RWPE1 (cell line): ENCODE results near the gene TNXB.

Experiments used
- CTCF ChIA-PET: fragments of 350-600 bp; sonication (Branson Sonifier 250); formaldehyde crosslinking; extraction: SDS; loops from one replicate; lab custom pipeline; 2021; lab: Yijun Ruan, JAX
- POLR2A ChIA-PET: fragments of 400-600 bp; formaldehyde crosslinking; extraction: SDS; loops from one replicate; lab custom pipeline; 2020; ENCODE audit warnings: antibody characterized with exemption; ENCODE audit not compliant: low non-redundant PET; lab: Yijun Ruan, JAX
- DNase-seq: peaks from one replicate; pipeline ENCODE4 v3.0.0; 2012; ENCODE audit warnings: low spot score
- H3K27ac ChIP-seq: fragments of 450-650 bp; 2 replicates; pipeline ENCODE4 v1.5.1; 2017
- TF ChIP-seq, protein P1 (sequence below): fragments of 450-650 bp; conservative IDR thresholded peaks from 2 replicates; pipeline ENCODE4 v1.5.1; 2017; ENCODE audit warnings: low read depth, mild to moderate bottlenecking

Gene TNXB, protein sequence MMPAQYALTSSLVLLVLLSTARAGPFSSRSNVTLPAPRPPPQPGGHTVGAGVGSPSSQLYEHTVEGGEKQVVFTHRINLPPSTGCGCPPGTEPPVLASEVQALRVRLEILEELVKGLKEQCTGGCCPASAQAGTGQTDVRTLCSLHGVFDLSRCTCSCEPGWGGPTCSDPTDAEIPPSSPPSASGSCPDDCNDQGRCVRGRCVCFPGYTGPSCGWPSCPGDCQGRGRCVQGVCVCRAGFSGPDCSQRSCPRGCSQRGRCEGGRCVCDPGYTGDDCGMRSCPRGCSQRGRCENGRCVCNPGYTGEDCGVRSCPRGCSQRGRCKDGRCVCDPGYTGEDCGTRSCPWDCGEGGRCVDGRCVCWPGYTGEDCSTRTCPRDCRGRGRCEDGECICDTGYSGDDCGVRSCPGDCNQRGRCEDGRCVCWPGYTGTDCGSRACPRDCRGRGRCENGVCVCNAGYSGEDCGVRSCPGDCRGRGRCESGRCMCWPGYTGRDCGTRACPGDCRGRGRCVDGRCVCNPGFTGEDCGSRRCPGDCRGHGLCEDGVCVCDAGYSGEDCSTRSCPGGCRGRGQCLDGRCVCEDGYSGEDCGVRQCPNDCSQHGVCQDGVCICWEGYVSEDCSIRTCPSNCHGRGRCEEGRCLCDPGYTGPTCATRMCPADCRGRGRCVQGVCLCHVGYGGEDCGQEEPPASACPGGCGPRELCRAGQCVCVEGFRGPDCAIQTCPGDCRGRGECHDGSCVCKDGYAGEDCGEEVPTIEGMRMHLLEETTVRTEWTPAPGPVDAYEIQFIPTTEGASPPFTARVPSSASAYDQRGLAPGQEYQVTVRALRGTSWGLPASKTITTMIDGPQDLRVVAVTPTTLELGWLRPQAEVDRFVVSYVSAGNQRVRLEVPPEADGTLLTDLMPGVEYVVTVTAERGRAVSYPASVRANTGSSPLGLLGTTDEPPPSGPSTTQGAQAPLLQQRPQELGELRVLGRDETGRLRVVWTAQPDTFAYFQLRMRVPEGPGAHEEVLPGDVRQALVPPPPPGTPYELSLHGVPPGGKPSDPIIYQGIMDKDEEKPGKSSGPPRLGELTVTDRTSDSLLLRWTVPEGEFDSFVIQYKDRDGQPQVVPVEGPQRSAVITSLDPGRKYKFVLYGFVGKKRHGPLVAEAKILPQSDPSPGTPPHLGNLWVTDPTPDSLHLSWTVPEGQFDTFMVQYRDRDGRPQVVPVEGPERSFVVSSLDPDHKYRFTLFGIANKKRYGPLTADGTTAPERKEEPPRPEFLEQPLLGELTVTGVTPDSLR (N-terminal part only)

DNA sequence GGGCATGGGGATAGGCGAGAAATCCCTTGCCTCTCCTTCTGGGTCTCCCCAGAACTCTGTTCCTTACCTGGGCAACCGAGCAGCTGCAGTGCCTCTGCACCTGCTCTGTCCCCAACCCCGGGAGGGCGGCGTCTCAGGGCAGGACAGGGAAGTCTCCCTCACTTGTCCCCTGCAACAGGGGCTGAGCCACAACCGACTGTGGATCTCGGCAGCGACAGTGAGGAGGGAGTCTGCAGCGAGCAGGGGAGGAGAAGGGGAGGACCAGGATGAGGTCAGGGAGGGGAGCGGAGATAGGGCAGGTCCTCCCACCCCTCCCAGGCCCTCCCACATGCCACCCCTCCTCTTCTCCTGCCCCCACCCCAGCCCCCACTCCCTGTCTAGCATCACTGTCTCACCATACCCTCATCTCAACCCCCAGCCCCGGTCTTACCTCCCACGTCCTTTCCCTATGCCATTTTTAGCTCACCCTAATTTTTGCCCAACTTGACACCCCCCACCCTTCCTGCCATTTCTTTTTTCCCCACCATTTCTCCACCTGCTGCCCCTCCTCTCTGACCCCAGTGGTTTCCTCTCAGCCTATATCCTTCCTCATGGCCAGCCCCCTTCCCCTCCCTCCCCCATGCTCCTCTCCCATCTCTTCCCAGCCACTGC lies at the start of gene TNXB:
Gene TNXB (minus strand): TSS at position 225 of the 651 bp plus-strand sequence. CDS start 11,140 bp downstream, outside the sequence.
- ChIA-PET CTCF (interaction anchor here (1.5 to 1.8 kb wide), 2 partner anchors 10 to 21 kb away, joined by 3 to 7 read pairs; no protein-coding TSS in a partner anchor), POLR2A (no interaction called here)
- TF ChIP-seq, protein P1, sequence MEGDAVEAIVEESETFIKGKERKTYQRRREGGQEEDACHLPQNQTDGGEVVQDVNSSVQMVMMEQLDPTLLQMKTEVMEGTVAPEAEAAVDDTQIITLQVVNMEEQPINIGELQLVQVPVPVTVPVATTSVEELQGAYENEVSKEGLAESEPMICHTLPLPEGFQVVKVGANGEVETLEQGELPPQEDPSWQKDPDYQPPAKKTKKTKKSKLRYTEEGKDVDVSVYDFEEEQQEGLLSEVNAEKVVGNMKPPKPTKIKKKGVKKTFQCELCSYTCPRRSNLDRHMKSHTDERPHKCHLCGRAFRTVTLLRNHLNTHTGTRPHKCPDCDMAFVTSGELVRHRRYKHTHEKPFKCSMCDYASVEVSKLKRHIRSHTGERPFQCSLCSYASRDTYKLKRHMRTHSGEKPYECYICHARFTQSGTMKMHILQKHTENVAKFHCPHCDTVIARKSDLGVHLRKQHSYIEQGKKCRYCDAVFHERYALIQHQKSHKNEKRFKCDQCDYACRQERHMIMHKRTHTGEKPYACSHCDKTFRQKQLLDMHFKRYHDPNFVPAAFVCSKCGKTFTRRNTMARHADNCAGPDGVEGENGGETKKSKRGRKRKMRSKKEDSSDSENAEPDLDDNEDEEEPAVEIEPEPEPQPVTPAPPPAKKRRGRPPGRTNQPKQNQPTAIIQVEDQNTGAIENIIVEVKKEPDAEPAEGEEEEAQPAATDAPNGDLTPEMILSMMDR = no peak
- DNase-seq = no peak
- H3K27ac ChIP-seq = peak within 1 kb of the TSS; percentile 97

- no peak overlapping the region for H3K27ac ChIP-seq
- TF ChIP-seq, protein P1 = no peak
- POLR2A ChIA-PET = no interaction called here
- DNase-seq = no peak
- CTCF ChIA-PET = no interaction called here
Measured at GRCh38 chr6:32158052-32158451, 48.9 kb upstream of the TNXB start.

DNA sequence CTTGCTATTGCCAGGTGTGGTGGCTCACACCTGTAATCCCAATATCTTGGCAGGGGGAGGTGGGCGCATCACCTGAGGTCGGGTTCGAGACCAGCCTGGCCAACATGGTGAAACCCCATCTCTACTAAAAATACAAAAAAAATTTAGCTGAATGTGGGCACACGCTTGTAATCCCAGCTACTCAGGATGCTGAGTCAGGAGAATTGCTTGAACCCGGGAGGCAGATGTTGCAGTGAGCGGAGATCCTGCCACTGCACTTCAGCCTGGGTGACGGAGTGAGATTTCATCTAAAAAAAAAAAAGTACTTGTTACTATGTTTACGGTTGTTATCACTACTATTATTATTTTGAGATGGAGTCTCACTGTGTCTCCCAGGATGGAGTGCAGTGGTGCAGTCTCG lies 47.8 kb upstream of the TNXB start:
- DNase-seq = no peak
- ChIA-PET POLR2A (no interaction called here), CTCF (no interaction called here)
- TF ChIP-seq, protein P1 = no peak
- no peak overlapping the region for H3K27ac ChIP-seq

GRCh38 chr6:32154514-32155161 lies 45.5 kb upstream of the TNXB start:
- H3K27ac ChIP-seq = peak overlapping the region; percentile 97
- peak; percentile 67 for DNase-seq
- ChIA-PET CTCF (interaction anchor here (0.5 to 1.3 kb wide), 9 partner anchors 14 to 1513 kb away, joined by 3 to 22 read pairs (median 3); no protein-coding TSS in a partner anchor), POLR2A (interaction anchor here (1.0 kb wide), 1 partner anchor 36 kb away, joined by 3 read pairs; no protein-coding TSS in a partner anchor)
- TF ChIP-seq, protein P1 = peak; percentile 70

DNA sequence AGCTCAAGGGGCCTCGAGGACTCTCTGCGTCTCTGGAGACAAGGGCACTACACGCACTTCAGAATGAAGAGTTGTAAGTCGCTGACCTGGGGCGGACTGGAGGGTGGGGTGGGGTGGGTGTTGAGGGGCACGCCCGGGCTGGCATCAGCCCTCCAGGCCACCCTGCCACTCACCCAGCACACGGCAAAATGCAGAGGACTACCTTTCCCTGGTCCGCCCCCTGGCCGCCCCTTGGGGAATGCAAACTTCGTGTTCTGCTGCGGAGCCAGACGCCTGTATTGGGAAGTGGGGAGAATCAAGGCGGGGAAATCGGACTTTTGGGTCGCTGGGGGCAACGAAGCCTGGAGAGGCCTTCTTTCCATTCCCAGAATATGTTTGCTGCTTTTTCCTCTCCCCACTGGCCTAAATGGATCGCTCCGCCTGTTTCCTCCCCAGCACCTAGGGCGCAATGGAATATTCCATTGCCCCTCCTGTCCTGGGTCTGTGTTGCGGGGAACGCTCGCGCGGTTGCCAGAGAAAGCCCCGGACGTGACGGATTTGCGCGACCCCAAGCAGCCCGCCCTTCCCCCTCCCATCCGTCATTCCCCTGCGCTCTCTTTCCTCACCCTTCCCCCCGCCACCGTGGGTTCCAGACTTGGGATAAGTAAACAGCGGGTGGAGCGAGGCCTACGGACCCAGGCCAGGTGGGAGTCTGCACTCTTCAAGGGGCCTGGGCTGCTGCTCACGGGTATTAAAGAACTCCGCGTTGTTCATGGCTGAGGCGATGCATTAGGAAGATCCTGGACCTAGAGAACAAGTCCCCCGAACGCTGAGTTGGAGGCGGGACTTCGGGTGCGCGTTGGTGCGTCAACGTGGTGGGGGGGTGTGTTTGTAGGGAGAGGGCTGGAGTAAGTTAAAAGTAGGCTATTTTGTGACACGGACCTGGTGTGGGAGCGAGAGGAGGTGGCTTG lies 44.7 kb upstream of the TNXB start, which contains the start of gene PPT2:
Gene PPT2 (plus strand): TSS at position 578 of the 950 bp plus-strand sequence. CDS start 454 bp downstream, outside the sequence.
- POLR2A ChIA-PET = interaction anchor here (1.0 kb wide), 1 partner anchor 35 kb away, joined by 3 read pairs; no protein-coding TSS in a partner anchor
- peak; percentile 91 for DNase-seq
- H3K27ac ChIP-seq = peak within 1 kb of the TSS; percentile 97

More for the DNA sequence above, 44.7 kb upstream of the TNXB start, which contains the start of gene PPT2:
- TF ChIP-seq, protein P1 = no peak
- CTCF ChIA-PET = interaction anchor here (0.6 to 1.7 kb wide), 6 partner anchors 20 to 180 kb away, joined by 3 to 22 read pairs (median 4); no protein-coding TSS in a partner anchor
